ENCODE data around the gene RPS27.

- TF ChIP-seq CTCF (IDR thresholded peaks at IDR 0.05; ENCODE audit: low read length) (no peak), EZH2 (IDR thresholded peaks at IDR 0.05; ENCODE audit: borderline replicate concordance, low read length) (no peak)
Measured at GRCh38 chr1:153976819-153977249, 13.7 kb upstream of the RPS27 start.
